Measurements from ENCODE around the gene COMP. TPM values are rescaled to one million over a fixed set of nuclear protein-coding genes. Genes with fewer than 3 reads are reported as not detected.
"Not testable (repeated sequence)": the region's sequence is repeated elsewhere in the genome, so short reads cannot be mapped to it uniquely, and the experiment has no call there.

COMP gene
- total RNA-seq, 1 donor from 2014 or later: 0.98 TPM

DNA sequence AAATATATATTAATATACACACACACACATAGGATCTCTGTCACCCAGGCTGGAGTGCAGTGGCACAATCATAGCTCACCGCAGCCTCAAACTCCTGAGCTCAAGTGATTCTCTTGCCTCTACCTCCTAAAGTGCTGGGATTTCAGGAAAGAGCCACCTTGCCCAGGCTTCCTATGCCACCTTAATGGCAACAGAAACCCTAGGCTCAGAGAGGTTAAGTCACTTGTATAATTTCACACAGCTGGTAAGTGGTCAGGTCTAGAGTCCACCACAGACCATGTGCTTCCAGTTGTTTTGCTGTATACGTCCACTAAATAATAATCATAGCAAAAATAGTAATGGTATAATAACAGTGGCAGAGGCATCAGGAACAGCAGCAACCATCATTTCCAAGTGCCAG, 39.4 kb upstream of the COMP start:
- no peaks in the 10 kb centered on the region for H3K27me3 ChIP-seq
- no peak overlapping the region for H3K4me3 ChIP-seq
- TF ChIP-seq, protein P1, sequence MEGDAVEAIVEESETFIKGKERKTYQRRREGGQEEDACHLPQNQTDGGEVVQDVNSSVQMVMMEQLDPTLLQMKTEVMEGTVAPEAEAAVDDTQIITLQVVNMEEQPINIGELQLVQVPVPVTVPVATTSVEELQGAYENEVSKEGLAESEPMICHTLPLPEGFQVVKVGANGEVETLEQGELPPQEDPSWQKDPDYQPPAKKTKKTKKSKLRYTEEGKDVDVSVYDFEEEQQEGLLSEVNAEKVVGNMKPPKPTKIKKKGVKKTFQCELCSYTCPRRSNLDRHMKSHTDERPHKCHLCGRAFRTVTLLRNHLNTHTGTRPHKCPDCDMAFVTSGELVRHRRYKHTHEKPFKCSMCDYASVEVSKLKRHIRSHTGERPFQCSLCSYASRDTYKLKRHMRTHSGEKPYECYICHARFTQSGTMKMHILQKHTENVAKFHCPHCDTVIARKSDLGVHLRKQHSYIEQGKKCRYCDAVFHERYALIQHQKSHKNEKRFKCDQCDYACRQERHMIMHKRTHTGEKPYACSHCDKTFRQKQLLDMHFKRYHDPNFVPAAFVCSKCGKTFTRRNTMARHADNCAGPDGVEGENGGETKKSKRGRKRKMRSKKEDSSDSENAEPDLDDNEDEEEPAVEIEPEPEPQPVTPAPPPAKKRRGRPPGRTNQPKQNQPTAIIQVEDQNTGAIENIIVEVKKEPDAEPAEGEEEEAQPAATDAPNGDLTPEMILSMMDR (IDR thresholded peaks at IDR 0.05): no peak
- TF ChIP-seq POLR2AphosphoS5 (IDR thresholded peaks at IDR 0.05; ENCODE audit: insufficient read depth in 1 of 2, low read depth in 1 of 2): no peak
- TF ChIP-seq POLR2A (IDR thresholded peaks at IDR 0.05): no peak
- intact Hi-C loops (cut with DNase I): no loop called here
- H3K9me3 ChIP-seq: peaks cover 8% of the 10 kb centered on the region
- no peak for DNase-seq (ENCODE audit: extremely low spot score in 2 of 2)
- H3K27ac ChIP-seq: no peak overlapping the region
- peaks cover 31% of the 10 kb centered on the region for H3K4me1 ChIP-seq
- no peaks in the 10 kb centered on the region for H3K36me3 ChIP-seq

DNA sequence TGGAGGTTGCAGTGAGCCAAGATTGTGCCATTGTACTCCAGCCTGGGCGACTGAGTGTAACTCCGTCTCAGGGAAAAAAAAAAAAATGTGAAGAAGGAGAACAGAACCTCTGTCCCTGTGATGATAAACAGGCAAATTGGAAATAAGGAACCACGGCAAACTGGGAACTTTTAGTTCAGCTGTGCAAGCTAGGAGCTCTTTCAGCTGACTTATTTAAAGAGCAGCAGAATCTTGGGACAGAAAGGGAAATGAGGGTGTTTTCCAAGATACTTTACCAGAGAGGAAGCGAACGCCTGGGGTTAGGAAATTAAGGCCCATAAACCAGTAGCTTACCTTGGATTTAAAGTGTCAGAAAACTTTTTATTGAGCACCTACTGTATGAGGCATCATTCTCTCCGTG, 37.7 kb upstream of the COMP start:
- H3K27ac ChIP-seq: no peak overlapping the region
- no peak for TF ChIP-seq POLR2A (IDR thresholded peaks at IDR 0.05)
- TF ChIP-seq, protein P1 (IDR thresholded peaks at IDR 0.05): no peak
- TF ChIP-seq POLR2AphosphoS5 (IDR thresholded peaks at IDR 0.05; ENCODE audit: insufficient read depth in 1 of 2, low read depth in 1 of 2): no peak
- H3K36me3 ChIP-seq: no peaks in the 10 kb centered on the region
- no peak for DNase-seq (ENCODE audit: extremely low spot score in 2 of 2)
- intact Hi-C loops (cut with DNase I): no loop called here
- H3K4me3 ChIP-seq: no peak overlapping the region
- H3K4me1 ChIP-seq: peaks cover 14% of the 10 kb centered on the region
- no peaks in the 10 kb centered on the region for H3K27me3 ChIP-seq
- H3K9me3 ChIP-seq: peaks cover 8% of the 10 kb centered on the region

DNA sequence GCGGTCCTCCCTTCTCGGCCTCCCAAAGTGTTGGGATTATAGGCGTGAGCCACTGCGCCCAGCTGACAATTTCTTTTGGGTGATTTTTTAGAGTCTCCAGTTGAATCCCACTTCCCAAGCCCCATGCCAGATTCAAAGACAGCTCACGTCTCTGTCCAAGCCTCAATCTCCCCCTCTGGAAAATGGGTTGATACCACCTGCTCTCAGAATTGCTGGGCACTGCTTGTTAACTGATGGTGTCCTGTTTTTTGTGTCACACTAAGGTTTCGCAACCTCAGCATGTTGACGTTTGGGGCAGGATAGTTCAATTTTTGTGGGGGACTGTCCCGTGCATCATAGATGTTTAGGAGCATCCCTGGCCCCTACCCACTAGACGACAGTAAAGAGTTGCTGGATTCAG, 26.5 kb upstream of the COMP start:
- Histone ChIP-seq H3K27ac (no peak overlapping the region), H3K9me3 (no peaks in the 10 kb centered on the region), H3K36me3 (no peaks in the 10 kb centered on the region), H3K4me3 (no peak overlapping the region), H3K4me1 (no peaks in the 10 kb centered on the region), H3K27me3 (no peaks in the 10 kb centered on the region)
- no peak for DNase-seq (ENCODE audit: extremely low spot score in 2 of 2)
- intact Hi-C loops (cut with DNase I): no loop called here
- TF ChIP-seq, protein P1 (IDR thresholded peaks at IDR 0.05): no peak
- TF ChIP-seq POLR2AphosphoS5 (IDR thresholded peaks at IDR 0.05; ENCODE audit: insufficient read depth in 1 of 2, low read depth in 1 of 2): no peak
- no peak for TF ChIP-seq POLR2A (IDR thresholded peaks at IDR 0.05)

DNA sequence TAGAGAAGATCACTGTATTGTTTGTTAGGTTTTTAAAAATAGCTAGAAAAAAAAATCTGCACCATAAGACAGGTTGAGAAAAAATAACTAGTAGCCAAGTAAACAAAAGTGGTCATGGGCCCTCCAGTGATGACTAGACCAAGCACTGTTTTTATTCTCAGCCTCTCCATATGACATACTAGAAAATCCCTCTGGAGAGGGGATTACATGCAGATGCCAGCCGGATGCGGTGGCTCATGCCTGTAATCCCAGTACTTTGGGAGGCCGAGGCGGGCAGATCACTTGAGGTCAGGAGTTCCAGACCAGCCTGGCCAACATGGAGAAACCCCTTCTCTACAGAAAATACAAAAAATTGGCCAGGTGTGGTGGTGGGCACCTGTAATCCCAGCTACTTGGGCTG, 25.5 kb upstream of the COMP start:
- H3K27me3 ChIP-seq; intact Hi-C loops (cut with DNase I); H3K27ac ChIP-seq; H3K9me3 ChIP-seq; H3K4me1 ChIP-seq; H3K4me3 ChIP-seq; H3K36me3 ChIP-seq; DNase-seq (ENCODE audit: extremely low spot score in 2 of 2): not testable (repeated sequence)

DNA sequence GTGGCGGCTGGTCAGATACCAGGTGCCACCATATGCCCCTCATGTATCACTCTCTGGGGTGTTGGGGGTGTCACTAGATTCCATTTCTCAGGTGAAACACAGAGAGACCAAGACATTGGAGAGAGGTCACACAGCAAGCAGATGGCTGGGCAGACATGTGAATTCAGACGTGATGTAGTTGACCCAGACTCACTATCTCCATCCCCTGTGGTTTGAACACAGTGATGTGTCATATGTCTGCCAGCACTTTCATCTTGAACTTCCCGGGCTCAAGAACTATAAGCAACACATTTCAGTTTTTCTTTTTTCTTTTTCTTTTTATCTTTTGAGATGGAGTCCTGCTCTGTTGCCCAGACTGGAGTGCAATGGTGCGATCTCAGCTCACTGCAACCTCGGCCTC, 24.6 kb upstream of the COMP start:
- Histone ChIP-seq H3K27me3 (no peaks in the 10 kb centered on the region), H3K9me3 (no peaks in the 10 kb centered on the region), H3K4me3 (no peak overlapping the region), H3K4me1 (no peaks in the 10 kb centered on the region), H3K36me3 (no peaks in the 10 kb centered on the region), H3K27ac (no peak overlapping the region)
- intact Hi-C loops (cut with DNase I): no loop called here
- no peak for TF ChIP-seq POLR2AphosphoS5 (IDR thresholded peaks at IDR 0.05; ENCODE audit: insufficient read depth in 1 of 2, low read depth in 1 of 2)
- TF ChIP-seq POLR2A (IDR thresholded peaks at IDR 0.05): no peak
- TF ChIP-seq, protein P1 (IDR thresholded peaks at IDR 0.05): no peak
- no peak for DNase-seq (ENCODE audit: extremely low spot score in 2 of 2)

DNA sequence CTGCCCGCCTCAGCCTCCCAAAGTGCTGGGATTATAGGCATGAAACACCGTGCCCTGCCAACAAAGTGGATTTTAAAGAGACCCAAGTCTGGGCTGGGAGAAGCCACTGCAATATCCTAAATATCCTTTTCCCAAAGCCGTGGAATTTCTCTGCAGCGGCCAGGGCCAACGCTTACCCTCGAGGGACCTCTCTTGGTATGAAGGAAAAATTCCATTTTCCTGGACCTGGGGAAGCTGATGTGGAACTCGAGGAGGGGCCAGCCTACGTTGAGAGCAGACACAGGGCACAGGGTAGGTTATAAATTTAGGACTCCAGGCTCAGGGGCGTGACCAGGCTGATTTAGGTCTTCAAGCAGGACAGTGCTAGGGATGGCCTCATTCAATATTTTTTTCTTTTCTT, 23.0 kb upstream of the COMP start:
- H3K36me3 ChIP-seq: no peaks in the 10 kb centered on the region
- TF ChIP-seq POLR2A (IDR thresholded peaks at IDR 0.05) (no peak), POLR2AphosphoS5 (IDR thresholded peaks at IDR 0.05; ENCODE audit: insufficient read depth in 1 of 2, low read depth in 1 of 2) (no peak)
- TF ChIP-seq, protein P1 (IDR thresholded peaks at IDR 0.05): no peak
- DNase-seq (ENCODE audit: extremely low spot score in 2 of 2): no peak
- H3K4me3 ChIP-seq: no peak overlapping the region
- no peaks in the 10 kb centered on the region for H3K9me3 ChIP-seq
- no peaks in the 10 kb centered on the region for H3K27me3 ChIP-seq
- H3K27ac ChIP-seq: no peak overlapping the region
- H3K4me1 ChIP-seq: peaks cover 13% of the 10 kb centered on the region
- intact Hi-C loops (cut with DNase I): no loop called here

DNA sequence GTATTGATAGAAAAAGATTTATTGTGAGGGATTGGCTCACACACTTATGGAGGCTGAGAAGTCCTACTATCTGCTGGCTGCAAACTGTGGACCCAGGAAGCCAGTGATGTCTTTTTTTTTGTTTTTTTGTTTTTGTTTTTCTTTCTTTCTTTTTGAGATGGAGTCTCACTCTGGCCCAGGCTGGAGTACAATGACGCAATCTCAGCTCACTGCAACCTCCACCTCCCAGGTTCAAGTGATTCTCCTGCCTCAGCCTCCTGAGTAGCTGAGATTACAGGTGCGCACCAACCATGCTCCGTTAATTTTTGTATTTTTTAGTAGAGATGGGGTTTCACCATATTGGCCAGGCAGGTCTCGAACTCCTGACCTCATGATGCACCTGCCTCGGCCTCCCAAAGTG, 20.5 kb upstream of the COMP start:
- H3K27ac ChIP-seq; H3K4me3 ChIP-seq; H3K27me3 ChIP-seq; H3K9me3 ChIP-seq; H3K36me3 ChIP-seq; DNase-seq (ENCODE audit: extremely low spot score in 2 of 2); intact Hi-C loops (cut with DNase I): not testable (repeated sequence)
- peaks cover 25% of the 10 kb centered on the region for H3K4me1 ChIP-seq
